ENCODE results near the gene SLC22A14. TPM values are rescaled to one million over a fixed set of nuclear protein-coding genes. Genes with fewer than 3 reads are reported as not detected.

The SLC22A14 gene
- total RNA-seq, 3 donors from 2014 or later: 0.12 to 0.16 TPM; not detected in 1

DNA sequence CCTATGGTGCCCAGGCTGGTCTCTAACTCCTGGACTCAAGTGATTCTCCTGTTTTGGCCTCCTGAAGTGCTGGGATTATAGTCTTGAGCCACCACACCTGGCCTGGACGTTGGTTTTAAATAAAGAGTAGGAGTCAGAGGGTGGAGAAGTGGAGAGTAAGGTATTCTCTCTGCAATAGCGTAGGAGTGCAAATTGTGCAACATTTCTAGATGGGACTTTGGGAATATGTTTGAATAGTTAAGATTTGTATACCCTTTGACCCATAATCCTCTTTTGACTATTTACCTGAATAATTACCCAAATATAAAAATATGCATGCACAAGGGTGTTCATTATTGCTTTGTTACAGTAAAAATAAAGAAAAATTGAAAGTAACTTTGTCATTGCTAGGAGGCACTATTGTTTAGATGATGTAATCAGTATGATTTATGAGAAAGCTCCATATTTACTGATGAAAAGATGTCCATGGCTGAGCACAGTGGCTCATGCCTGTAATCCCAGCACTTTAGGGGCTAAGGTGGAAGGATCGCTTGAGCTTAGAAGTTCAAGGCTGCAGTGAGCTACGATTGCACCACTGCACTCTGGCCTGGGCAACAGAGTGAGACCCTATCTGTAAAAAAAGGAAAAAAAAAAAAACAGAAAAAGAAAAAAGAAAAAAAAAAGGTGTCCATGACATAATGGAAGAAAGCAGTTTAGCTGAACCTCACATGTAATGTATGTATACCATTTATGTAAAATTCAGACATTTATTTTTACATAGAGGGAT is 49.3 kb downstream of the SLC22A14 start:
- H3K4me3 ChIP-seq: no peak overlapping the region
- H3K36me3 ChIP-seq (ENCODE audit: low read depth): no peaks in the 10 kb centered on the region
- ATAC-seq: no peak
- DNase-seq: no peak
- no peaks in the 10 kb centered on the region for H3K9me3 ChIP-seq
- TF ChIP-seq, protein P1, sequence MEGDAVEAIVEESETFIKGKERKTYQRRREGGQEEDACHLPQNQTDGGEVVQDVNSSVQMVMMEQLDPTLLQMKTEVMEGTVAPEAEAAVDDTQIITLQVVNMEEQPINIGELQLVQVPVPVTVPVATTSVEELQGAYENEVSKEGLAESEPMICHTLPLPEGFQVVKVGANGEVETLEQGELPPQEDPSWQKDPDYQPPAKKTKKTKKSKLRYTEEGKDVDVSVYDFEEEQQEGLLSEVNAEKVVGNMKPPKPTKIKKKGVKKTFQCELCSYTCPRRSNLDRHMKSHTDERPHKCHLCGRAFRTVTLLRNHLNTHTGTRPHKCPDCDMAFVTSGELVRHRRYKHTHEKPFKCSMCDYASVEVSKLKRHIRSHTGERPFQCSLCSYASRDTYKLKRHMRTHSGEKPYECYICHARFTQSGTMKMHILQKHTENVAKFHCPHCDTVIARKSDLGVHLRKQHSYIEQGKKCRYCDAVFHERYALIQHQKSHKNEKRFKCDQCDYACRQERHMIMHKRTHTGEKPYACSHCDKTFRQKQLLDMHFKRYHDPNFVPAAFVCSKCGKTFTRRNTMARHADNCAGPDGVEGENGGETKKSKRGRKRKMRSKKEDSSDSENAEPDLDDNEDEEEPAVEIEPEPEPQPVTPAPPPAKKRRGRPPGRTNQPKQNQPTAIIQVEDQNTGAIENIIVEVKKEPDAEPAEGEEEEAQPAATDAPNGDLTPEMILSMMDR (IDR thresholded peaks at IDR 0.05): no peak
- H3K4me1 ChIP-seq (ENCODE audit: low read depth): no peaks in the 10 kb centered on the region
- intact Hi-C loops (cut with DNase I, micrococcal nuclease): no loop called here

DNA sequence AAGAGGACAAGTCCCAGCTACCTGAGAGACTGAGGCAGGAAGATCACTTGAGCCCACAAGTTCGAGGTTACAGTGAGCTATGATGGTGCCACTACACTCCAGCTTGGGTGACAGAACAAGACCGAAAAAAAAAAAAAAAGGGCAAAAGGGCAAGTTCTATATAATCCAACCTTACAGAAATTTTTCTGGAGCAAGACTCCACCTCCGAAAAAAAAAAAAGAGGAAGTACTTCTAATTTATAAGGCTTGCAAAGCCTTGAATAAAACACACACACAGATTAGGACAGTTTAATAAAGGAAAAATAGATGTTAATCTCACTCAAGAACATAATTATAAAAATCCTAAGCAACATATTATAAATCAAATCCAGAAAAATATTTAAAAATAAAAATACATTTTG is 50.1 kb downstream of the SLC22A14 start:
- Histone ChIP-seq H3K4me3 (no peak overlapping the region), H3K4me1 (ENCODE audit: low read depth) (no peaks in the 10 kb centered on the region), H3K9me3 (no peaks in the 10 kb centered on the region), H3K36me3 (ENCODE audit: low read depth) (no peaks in the 10 kb centered on the region)
- intact Hi-C loops (cut with DNase I, micrococcal nuclease): no loop called here
- TF ChIP-seq, protein P1 (IDR thresholded peaks at IDR 0.05): no peak
- DNase-seq: no peak
- no peak for ATAC-seq

DNA sequence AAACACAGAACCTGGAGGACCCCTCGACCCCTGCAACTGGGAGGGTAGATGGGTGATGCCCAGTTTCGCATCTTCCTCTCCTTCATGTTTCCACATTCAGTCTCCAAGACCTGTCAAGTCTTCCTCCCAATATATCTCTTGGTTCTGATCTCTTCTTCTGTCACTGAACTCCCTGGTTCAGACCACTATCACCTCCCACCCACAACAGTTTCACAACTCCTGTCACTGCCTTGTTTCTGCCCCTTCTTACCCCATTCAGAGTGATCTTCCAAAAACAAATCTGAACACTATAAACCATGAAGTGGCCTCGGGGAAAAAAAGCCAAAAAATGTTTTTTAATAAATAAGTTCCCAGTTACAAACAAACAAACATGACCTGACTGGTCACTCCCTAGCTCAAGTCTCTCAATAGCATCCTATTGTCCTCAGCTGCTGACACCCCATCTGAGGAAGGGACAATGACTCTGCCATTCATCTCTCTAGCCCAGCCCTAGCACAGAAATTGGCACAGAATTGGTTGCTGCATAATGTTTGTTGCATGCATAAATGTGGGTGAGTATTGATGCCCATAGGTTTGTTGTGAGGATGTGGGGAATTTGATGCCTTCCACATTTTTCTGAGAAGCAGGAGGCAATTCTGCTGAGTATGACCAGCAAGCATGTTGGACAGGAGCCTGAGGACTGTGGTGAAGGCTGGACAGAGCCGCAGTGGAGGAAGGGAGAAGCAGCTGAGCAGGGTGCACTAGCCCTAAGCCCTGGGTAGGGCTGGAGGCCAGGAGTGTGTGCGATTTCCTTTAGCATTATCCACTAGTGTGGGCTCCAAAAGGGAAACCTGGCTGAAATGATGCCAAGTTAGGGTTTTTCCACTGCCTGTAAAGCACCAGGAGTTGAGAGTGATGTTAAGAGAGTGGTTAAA is 52.3 kb downstream of the SLC22A14 start:
- Histone ChIP-seq H3K36me3 (ENCODE audit: low read depth) (no peaks in the 10 kb centered on the region), H3K4me1 (ENCODE audit: low read depth) (no peaks in the 10 kb centered on the region), H3K9me3 (no peaks in the 10 kb centered on the region), H3K4me3 (no peak overlapping the region)
- DNase-seq (no peak), ATAC-seq (no peak)
- TF ChIP-seq, protein P1 (IDR thresholded peaks at IDR 0.05): no peak
- intact Hi-C loops (cut with DNase I, micrococcal nuclease): no loop called here

DNA sequence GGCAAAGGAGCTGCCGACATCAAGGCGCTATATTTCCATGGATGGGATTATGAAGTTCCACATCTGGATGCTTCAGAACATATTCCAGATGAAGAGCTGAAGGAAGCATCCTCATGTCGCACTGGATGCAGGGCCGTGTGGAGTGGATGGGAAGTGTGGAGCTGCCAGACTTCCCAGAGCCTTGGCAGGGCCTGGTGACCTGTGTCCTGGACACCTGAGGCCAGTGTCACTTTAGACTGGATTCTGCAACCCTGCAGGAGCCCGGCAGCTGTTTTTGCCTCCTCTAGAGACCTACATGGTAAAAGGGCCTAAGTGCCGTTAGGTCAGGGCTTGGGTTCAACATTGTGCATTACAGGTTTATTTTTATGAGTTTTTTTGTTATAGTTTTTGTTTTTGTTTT is 53.2 kb downstream of the SLC22A14 start:
- ATAC-seq: no peak
- no peak overlapping the region for H3K4me3 ChIP-seq
- H3K36me3 ChIP-seq (ENCODE audit: low read depth): no peaks in the 10 kb centered on the region
- no peaks in the 10 kb centered on the region for H3K4me1 ChIP-seq (ENCODE audit: low read depth)
- no peak for DNase-seq
- TF ChIP-seq, protein P1 (IDR thresholded peaks at IDR 0.05): no peak
- intact Hi-C loops (cut with DNase I, micrococcal nuclease): no loop called here
- no peaks in the 10 kb centered on the region for H3K9me3 ChIP-seq

DNA sequence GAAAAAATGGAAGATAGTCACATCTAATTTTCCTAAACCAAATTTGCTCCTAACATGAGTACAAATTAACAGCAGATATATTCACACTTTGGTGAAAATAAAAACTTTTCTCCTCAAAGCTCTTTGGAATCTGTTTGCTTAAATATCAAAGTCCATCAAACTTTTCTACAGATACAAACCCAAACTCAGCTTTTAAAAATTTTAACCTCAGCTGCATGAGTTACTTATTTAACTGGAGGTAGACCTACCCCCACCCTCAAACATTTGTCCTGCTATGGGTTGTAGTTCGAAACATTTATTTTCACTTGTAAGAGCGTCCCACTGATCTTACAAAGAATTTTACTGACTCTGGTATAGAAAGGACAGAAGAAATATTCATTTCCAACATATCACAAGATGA is 55.6 kb downstream of the SLC22A14 start:
- TF ChIP-seq, protein P1 (IDR thresholded peaks at IDR 0.05): no peak
- no peaks in the 10 kb centered on the region for H3K4me1 ChIP-seq (ENCODE audit: low read depth)
- H3K9me3 ChIP-seq: no peaks in the 10 kb centered on the region
- no peak overlapping the region for H3K4me3 ChIP-seq
- intact Hi-C loops (cut with DNase I, micrococcal nuclease): no loop called here
- DNase-seq (no peak), ATAC-seq (no peak)
- no peaks in the 10 kb centered on the region for H3K36me3 ChIP-seq (ENCODE audit: low read depth)
